NCI-H345 (cell line): ENCODE measurements around the gene MYMK.

ENCODE experiments used
- DNase-seq: peaks from one replicate; lab custom pipeline; 2025; lab: John Stamatoyannopoulos, UW

The MYMK gene

DNA sequence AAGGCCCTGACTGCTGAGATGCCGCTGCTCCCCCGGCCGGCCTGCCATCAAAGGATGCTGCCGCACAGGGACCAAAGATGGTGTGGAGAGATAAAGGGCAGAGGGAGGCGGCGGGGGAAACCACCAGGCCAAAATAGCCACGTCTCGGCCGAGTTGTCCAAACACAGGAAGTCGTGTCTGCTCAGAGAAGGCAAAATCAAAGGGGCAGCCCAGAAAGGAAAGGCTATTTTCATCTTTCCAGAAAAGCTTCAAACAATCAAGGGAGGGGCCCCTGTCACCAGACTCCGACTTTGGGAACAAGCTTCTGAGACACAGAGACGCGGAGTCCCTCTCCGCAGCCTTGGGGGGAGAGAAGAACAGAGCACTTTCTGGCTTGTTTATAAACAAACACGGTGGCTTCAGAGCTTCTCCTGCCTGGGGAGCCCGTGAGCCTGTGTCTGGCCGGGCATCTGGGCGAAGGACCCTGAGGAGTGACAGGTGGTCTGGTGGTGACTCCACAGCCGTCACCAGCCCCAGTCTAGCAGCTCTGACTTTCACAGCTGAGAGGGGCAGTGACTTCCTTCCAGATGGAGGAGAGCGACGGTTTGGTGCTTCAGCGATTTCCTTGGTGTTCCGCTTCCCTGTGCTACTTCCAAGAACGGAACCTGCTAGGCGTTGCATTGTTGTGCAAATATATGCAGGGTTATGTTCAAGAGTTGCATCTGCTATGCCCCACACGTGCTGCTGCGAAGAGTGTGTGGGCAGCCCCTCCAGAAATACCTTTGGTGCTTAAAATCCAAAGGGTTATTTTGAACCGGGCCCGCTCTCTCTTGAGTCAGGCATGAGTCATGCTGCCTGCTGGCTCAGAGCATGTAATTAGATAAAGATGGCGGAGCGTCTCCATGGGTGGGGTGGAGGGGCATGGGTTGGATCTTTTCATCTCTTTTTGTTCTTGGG is 33.7 kb upstream of the MYMK start:
- DNase-seq: no peak

DNA sequence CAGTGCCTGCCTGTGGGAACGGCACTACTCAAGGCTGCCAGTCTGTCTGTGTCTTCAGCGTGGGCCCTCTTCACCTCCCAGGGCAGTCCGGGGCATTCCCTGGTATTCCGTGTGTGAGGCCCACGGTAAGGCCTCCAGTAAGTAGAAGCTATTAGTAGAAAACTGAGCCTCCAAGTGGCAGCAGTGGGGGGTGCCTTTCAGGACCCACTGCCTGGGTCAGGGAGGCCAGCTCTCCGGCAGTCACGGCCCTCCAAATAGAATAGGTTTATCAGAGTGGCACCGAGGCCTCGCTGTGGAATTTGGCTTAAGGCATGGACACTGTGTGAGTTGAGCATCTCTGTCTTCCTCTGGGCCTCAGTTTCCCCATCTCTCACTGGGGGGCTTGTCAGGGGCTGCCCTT is 32.8 kb upstream of the MYMK start:
- DNase-seq: no peak

DNA sequence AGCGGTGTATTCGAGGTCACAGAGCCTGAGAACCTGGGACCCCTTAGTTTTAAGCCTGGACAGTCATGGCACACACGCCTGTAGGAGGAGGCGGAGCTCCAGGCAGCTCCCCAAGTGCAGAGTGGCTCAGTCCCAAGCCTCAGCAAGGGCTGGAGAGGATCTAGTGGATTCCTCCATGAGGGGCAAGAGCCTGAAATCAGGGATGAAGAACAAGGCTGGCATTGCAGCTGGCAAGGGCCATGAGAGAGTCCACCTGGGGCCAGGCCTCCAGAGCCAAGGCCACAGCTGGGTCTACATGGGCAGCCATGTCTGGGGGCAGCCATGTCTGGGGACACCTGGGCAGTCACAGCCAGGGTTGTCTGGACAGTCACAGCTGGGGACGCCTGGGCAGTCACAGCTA is 31.6 kb upstream of the MYMK start:
- DNase-seq: no peak

DNA sequence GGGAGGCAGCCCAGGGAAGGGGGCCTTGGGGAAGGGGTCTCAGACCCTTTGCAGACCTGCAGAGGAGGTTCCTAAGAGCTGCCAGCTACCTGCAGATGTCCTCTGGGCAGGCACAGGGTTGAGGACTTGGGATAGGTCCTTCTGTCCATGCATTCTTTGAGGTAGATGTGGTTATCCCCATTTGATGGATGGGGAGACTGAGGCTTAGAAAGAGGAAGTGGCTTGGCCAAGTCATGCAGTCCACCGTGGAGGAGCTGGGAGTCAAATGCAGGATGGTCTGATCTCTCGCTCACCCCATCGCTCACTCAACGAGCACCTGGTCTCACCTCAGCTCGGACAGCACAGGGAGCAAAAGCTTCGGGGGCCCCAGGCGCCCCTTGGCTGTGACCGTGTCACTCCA is 30.0 kb upstream of the MYMK start:
- DNase-seq: no peak

DNA sequence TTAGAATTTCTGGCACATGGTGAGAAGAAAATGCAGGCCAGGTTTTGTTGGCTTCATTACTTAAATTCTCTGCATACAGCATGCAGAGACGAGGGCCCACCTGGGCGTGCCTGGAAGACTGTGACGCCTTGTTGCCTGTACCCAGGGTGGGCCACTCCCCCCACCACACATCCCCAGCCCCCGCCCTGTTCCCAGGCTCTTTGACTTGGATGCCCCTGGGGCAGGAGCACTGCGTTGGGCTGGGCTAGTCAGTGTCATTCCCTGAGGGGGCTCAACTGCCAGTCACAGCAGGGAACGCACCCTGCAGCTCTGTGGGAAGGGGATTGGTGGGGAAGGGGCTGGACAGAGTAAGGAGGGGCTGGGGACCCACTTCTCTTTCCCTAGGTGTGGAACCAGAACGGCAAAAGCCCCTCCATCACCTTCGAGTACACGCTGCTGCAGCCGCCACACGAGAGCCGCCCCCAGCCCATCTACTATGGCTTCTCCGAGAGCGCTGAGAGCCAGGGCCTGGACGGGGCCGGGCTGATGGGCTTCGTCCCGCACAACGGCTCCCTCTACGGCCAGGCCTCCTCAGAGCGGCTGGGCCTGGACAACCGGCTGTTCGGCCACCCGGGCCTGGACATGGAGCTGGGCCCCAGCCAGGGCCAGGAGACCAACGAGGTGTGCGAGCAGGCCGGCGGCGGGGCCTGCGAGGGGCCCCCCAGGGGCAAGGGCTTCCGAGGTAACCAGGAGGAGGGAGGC is 29.4 kb upstream of the MYMK start:
- no peak for DNase-seq

DNA sequence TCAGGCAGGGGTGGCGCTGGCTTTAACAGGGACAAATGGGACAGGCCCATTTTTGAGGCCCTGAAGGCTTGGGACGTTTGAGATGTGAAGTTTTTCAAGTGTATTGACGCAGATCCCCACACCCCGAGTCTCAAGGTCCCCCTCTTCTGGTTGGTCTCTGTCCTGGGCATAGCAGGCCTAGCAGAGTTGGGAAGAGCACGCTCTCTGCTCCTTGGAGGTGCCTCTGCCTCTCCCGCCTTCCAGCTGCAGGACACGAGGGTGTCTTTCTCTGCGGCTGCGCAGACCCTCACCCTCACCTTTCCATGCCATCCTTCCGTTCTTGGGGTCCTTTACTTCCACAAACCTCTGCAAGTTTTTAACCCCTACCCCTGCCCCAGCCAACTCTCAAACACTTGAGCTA is 28.4 kb upstream of the MYMK start:
- no peak for DNase-seq

DNA sequence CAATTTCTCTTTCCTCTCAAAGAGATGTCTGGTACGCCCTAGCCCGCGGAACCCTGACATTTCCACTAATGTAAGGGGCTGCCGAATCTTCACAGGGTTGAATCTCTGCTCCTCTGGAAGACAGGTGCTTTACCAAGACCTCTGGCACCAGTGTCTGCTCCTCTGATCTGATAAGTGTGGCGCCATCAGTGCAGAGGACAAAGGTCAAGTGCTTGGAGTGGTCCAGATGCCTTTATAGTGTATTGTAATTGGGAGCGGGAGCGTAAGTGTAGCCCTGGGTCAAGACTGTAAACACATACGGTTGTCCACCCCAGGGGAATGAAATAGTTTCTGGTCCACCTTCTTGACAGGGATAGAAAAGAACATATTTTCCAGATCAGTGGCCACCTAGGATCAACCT is 27.5 kb upstream of the MYMK start:
- no peak for DNase-seq

DNA sequence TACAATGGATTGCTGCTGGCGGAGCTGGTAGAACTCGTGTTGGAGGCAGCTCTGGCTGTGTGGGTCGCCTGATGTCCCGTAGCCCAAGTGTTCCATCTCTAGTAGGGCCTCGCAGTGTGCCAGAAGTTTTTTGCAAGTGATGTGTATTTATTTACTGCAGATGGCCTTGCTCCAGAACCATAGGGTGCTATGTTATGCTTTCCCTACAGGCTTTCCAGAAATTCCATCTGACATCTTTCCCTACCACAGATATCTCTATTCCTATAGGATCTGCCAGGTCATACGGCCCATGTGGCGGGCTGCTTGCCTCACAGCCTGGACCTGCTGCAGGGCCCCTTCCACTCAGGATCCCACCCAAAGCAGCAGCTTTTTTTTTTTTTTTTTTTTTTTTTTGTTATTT is 26.7 kb upstream of the MYMK start:
- DNase-seq: no peak

DNA sequence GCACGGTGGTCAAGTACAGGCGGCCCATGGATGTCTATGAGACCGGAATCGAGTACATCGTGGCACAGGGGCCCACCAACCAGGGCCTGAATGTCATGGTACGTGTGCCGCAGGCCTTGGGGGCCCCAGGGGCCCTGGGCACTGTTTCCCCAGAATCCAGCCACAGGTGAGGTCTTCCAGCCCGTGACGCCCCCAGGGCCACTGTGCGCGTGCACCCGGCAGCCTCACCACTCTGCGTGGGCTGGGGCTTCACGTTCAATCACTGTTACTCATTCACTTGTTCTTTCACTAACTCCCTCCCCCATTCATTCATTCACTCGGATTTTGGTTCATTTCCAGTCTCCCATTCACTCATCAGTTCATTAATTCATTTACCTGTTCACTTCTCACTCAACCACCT is 22.4 kb upstream of the MYMK start:
- DNase-seq: no peak

DNA sequence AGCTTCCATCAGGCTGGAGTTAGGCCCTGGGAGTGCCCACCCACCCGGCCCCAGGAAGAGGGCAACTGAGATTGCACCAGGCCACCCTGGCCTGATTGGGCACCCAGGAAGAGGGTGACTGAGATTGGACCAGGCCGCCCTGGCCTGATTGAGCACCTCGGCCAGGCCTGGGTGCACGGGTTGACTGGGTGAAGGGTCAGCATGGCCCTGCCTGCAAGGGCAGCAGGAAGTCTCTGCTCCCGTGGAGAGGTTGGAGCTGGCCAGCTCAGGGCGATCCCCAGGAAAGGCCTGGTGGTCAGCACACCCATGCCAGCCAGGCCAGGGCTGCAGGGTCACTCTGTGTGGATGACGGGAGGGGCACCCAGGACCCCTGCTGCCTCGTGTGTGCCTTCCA is 21.5 kb upstream of the MYMK start:
- DNase-seq: no peak

DNA sequence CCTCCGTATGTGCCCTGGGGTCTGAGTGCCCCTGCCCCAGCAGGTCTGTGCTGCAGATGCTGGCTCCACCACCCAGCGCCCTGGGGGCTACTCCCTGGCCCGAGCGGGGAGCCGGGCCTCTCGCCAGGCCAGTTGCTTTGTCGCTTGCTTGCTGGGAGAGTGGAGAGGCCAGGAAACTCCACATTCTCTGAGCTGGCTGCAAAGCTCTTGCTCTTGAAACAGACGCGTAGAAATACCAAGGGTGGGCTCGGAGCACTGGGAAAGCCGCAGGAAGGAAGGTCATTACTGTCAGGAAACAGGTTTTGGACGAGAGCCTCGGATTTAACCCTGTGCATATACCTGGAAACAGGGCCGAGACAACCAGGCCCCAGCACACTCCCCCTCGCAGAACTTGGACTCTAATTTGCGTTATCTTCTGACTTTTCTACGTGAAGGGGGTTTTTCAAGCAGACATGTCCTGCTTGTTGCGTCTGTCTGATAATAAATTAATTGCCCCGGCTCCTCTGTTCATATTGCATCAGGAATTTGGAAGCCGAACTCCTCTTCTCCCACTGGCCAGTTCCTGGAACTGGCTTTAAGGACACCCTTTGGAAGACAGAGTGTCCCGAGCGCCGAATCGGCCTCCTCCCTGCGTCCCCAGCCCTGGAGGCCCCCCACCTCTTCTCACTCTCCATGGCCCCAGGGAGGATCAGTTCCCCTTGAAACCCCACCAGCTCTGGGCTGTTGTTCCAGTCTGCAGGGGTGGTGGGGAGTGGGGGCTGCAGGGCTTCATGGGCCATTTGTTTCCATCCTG is 20.9 kb upstream of the MYMK start:
- DNase-seq: no peak

DNA sequence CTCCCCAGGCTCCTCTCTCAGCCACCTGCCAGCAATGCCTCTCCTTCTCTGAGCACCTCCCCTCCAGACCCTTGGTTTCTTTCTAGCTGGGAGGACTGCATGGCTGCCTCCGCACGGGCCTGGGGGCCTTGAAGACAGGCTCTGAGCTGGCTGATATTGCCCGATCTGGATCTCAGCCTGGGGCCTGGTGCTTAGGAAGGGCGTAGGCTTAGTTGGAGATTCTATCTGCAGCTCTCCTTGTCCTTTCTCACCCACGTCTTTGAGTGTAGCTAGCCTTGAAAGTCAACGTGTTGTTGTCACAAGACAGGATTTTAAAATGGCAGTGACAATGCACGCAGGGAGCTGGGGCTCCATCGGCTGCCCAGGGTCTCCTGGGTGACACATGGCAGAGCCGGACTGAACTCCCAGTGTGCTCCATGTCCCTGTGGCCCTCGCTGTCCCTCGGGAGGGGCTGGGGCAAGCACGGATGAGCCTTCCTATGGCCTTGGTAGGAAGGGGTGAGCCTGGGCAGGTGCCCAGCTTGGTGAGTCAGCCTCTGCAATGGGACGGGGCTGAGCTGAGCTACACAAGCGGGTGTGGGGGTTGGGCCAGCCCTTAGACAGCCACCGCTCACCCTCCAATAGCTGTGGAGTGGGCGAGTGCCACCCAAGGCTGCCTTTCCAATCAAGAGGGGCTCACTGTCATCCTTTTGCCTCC is 19.2 kb upstream of the MYMK start:
- no peak for DNase-seq

DNA sequence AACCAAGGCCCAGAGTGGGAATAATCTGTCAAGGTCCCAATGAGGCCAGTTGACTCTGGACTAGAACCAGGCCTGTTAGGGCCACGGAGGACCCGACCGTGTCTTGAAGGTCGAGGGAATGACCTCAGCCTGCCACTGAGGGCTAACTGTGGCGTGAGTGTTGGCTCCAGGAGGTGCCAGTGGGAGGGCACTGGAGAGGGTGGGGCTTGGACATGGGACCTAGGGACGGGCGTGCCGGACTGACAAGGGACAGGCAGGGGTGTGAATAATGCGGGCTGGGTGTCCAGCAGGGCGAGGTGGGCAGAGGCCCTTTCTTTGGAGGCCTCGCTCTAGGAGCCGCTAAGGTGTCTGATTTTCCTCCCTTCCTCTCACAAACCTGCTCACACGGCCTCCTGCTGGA is 17.2 kb upstream of the MYMK start:
- no peak for DNase-seq

DNA sequence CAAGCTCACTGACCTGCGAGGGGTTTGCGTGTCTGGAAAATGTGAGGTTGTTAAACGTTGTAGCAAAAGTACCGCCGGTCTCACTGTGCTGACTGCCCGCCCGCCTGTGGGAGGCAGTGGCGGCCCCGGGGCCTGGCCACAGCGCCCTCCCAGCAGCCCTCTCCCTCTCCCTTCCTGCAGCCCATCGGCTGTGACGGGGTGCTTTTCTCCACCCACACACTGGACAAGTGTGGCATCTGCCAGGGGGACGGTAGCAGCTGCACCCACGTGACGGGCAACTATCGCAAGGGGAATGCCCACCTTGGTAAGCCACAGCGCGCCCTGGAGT is 15.9 kb upstream of the MYMK start:
- DNase-seq: no peak

DNA sequence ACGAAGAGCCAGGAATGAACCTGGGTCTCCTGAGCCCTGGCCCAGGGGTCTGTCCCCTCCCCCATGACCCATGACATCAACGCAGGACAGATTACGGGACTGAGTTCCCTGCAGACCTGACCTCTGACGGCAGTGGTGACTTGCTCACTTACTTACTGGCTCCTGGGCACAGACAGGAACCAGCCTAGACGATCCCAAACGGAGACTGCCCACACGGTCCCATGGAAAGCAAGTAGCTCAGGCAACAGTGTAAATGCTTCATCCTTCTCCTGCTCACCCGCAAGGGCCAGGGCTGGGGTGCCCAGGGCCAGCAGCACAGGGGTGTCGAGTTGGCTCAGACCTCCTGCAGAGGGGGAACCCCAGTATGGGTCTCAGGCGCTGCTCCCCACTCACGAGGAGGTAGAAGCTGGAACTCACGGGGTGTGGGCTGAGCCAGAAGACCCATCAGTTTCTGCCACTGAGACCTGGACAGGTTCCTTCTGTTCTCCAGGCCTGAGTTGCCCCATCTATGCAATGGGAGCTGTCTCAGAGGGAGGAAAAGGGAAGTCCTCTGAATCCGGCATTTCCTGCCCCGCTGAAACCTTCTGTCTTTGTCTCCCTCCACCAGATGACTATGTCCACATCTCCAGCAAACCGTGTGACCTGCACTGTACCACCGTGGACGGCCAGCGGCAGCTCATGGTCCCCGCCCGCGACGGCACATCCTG is 15.4 kb upstream of the MYMK start:
- DNase-seq: no peak

DNA sequence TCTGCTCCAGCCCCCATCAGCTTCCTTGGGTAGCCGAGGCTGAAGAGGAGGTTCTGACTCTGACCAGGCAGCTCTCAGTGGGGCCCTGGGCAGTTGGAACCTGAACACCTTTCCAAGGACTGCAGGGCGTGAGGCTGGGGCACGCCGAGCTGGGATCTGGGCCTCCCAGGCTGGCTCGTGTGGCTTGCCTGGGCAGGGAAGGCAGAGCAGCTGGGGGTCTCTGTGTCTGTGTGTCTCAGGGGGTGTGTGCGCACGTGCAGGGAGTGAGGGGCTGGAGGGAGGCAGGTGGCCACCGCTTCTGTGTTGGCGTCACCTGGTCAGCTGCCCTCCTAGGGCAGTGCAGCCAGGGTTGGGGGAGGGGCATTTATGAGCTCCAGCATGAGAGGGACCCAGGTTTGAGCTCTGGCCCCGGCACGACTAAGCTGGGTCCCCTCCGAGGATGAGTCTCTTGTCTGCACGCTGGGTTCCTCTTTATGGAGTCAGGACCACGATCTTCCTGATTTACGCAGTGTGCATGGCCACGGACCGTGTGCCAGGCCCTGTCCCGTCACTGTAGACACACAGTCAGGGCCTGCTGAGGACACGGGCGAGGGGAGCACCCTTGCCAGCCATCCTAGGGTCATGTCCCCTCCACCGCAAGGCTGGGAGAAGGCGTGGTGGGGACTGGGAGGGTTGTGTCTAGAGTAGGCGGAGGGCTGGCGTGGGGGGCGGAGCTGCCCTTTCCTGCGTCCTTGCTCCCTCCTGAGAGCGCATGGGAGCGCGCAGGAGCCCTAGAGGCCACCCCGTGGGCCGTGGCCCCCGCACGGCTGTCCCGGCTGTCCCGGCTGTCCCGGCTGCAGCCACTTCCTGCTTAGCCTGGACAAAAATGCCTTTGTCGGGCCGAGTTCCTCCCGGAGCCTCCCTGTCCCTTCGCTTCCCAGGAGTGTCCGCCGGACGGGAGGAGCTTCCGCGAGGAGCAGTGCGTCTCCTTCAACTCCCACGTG is 14.4 kb upstream of the MYMK start:
- no peak for DNase-seq

DNA sequence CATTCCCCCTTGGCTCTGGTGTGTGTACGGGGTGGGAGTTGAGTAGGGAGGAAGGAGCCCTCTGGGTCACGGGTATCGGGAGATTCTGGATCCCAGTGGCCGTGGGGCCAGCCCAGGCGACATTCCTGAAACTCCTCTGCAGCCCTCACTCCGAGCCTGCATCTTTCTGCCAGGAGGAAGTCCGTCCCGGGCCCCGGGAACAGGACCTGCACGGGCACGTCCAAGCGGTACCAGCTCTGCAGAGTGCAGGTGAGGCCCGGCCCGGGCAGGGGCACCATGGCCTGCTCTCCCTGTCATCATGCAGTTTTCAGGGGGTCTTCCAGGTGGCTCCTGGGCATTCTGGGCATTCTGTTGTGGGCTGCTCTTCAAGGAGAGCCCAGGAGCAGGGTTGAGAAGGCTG is 13.4 kb upstream of the MYMK start:
- DNase-seq: no peak

DNA sequence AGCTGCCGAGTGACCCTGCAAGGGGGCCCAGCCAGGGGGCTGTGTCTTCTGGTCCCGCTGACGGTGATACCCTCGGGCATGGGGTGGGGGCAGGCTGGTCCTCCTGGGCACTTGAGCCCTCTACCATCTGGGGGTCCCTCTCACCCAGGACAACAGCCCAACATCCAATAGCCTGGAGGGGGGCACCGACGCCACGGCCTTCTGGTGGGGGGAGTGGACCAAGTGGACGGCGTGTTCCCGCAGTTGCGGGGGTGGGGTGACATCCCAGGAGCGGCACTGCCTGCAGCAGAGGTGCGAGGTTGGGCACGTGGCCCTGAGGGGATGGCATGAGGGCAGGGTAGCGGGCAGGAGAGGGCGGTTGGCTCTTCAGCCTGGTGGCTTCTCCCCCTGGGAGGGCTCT is 12.5 kb upstream of the MYMK start:
- no peak for DNase-seq

DNA sequence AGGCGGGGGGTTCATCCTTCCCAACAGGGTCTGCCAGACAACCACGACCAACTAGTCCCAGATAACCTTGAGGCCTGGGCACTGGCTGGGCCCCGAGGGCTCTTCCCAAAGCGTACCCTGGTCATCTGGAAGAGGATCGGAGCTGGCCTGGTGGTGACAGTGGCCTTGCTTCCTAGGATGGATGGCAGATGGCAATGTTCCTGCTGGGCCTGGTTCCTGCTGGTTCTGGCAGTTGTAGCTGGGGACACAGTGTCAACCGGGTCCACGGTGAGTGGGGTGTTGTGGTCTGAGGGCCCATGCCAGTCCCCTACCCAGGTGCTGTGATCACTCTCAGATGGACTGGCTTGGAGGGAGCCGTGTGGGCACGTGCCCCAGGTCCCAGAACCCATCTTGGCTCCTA is 11.8 kb upstream of the MYMK start:
- no peak for DNase-seq

DNA sequence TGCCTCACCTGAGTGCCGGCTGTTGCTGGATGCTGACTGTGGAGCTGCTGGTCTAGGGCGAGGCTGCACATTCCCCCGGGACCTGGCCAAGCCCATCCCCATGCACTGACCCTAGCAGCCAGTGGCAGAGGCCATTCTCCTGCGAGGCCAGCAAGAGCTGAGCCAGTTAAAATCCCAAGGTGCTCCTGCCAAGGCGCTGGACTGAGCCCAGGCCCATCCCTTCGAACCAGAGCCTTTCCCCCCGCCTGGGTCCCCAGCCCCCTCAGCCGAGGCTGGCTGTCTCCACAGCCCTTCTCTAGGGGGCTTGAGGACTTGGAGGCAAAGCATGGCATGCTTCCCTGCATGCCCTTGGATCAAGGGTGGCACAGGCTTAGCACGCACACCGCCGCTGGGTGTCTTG is 11.3 kb upstream of the MYMK start:
- no peak for DNase-seq
